CD4-positive, alpha-beta T cell treated with Interleukin-12 subunit alpha and Interleukin-12 subunit beta, for 1 hour (primary cell): ENCODE data around the gene DHX16.
A peak's percentile ranks its signal among the peaks of the same experiment; 100 is the strongest.
"Not testable (repeated sequence)": the region's sequence is repeated elsewhere in the genome, so short reads cannot be mapped to it uniquely, and the experiment has no call there.

Experiments used
- DNase-seq: peaks from one replicate; pipeline ENCODE4 v3.0.0-alpha.2; 2020

DHX16 gene

GRCh38 chr6:30672445-30673253 is at the start of gene DHX16:
Gene DHX16 (minus strand): TSS chr6:30673006. CDS start chr6:30672841, 165 bp downstream.
- DNase-seq: peak; percentile 94

DNA sequence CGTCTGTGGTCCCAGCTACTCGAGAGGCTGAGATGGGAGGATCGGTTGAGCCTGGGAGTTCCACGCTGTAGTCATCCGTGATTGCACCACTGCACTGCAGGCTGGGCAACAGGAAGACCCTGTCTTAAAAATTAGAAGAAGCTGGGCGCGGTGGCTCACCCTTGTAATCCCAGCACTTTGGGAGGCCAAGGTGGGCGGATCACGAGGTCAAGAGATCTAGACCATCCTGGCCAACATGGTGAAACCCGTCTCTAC is 49.1 kb upstream of the DHX16 start:
- DNase-seq: not testable (repeated sequence)

DNA sequence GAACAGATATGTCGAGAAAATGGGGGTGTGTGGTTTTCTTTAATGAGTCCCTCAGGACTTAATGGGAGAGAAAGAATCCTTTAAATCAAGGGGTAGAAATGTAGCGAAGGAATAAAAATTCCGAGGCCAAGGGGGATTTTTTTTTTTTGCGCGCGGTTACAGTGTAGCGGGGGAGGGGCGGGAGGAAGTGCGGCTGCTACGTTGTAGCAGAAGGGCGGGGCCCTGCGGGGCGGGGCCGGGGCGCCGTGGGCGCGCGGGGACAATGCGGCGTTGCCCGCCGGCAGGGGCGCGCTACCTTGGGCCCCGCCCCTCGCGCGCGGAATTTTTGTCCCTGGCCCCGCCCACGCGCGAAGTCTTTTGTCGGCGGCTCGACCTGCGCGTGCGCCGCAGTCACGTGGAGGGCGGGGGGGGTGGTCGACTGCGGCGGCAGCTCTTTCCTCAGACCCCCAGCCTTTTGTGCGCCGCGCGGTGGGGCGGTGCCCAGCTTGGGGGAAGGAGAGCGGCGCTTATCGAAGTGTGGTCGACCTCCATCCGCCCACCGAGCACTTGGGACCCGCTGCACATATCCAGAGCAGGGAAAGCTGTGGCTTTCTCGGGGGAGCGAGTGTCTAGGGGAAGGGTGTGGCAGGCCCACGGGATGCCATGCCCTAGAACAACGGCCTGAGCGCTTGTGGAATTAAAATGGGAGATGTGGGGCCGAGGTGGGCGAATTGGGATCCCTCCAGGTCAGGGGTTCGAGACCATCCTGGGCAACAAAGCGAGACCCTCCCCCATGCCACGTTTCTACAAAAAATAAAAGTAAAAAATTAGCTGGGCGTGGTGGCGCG is 48.6 kb upstream of the DHX16 start:
- peak; percentile 96 for DNase-seq

- DNase-seq: peak; percentile 58
Observed at GRCh38 chr6:30720738-30721197, 48.0 kb upstream of the DHX16 start.

DNA sequence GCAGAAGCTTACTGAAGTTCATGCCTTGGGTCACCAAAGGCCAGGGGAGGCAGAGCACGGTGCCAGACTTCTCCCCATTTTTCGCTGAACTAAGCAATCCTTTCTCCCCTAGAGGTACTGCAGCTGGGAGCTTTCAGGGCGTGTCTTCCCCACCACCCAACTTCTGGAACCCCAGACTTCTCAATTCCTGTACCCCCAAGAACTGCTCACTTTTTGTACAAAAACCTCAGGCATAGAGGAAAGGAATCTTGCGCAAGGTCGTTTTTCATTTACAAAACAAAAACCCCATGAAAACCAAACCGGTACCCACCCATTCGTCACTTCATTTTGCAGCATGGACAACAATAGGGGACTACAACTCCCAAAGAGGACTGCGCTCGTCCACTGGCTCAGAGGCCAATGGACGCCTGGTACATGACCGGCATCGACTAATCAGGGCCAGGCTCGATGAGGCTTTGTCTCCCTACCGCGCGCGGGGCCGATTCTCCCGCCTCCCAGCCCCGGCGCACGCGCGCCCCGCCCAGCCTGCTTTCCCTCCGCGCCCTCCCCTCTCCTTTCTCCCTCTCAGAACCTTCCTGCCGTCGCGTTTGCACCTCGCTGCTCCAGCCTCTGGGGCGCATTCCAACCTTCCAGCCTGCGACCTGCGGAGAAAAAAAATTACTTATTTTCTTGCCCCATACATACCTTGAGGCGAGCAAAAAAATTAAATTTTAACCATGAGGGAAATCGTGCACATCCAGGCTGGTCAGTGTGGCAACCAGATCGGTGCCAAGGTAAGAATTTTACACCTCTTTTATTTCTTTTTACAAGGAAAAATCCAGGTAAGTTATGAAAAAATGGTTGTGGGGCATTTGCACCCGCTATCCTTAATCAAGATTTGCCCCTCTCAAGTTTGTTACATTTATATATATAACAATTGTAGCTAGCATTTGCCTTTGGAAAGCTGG is 47.3 kb upstream of the DHX16 start, which contains the start of gene TUBB:
TSS of gene TUBB (plus strand) at position 562 of the 947 bp plus-strand sequence. CDS start at position 717, 155 bp downstream.
- peak; percentile 95 for DNase-seq

DNA sequence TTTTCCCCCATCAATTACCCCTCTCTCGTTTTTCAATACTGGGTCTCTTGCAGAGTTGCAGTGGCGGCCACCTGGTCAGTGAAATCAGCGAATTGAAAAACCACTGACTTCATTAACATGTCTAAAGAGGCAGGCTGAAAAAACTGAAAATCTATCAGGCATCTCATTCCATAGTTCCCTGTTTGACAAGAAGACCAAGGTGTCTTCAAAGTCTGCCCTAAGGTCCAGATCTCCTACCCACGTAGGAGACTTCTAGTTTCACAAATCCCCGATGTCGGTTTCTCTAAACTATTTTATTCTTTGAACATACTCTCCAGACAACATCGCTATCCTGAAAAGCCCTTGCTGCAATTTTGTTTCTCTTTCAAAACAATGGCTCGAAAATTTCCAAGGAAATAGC is 46.5 kb upstream of the DHX16 start:
- no peak for DNase-seq

DNA sequence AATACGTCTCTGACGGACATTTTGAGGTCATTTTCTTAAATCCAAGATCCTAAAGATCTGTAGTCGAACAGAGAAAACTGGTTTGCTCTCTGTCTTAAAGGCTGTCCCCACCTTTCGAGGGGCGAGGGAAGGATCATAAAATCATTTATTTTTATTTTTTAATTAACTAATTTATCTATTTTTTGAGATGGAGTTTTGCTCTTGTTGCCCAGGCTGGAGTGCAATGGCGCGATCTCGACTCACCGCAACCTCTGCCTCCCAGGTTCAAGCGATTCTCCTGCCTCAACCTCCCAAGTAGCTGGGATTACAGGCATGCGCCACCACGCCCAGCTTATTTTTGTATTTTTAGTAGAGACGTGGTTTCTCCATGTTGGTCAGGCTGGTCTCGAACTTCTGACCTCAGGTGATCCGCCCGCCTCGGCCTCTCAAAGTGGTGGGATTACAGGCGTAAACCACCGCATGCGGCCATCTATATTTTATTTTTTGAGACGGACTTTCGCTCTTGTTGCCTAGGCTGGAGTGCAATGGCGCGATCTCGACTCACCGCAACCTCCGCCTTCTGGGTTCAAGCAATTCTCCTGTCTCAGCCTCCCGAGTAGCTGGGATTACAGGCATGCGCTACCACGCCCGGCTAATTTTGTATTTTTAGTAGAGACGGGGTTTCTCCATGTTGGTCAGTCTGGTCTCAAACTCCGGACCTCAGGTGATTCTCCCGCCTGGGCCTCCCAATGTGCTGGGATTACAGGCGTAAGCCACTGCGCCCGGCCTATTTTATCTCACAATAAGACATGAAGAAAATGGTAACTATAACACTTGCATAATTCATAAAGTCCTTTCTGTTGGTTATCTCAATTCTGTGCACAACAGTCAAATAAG is 45.3 kb upstream of the DHX16 start:
- not testable (repeated sequence) for DNase-seq

- DNase-seq: peak; percentile 100
Observed at GRCh38 chr6:30717129-30717844, 44.5 kb upstream of the DHX16 start, which contains the start of gene MDC1. Gene MDC1 (minus strand): TSS chr6:30717281. CDS start chr6:30715175, 2,106 bp downstream.

DNA sequence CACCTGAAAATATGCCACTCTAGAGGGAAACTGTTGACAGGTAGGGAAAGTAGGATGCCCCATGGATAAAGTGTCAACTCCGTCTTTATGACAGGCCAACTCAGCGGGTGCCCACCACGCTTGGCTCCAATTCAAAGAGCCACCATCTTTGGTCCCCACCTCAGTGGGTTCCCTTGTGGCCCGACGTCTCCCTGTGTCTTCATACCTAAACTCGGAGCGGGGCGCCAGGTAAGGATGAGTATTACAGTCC is 44.0 kb upstream of the DHX16 start:
- DNase-seq: no peak

DNA sequence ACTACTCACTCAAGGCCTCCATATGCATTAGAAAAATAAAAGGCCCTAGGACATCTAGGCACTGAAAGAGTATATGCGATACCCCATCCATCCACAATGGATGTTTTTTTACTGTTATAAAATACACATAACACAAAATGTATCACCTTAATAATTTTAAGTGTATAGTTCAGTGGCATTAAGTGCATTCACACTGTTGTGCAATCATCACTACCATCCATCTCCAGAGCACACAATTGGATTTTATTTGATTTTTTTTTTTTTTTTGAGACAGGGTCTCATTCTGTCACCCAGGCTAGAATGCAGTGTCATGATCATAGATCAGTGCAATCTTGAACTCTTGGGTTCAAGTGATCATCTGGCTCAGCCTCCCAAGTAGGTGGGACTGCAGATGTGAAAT is 41.5 kb upstream of the DHX16 start:
- no peak for DNase-seq

- DNase-seq: no peak
Observed at GRCh38 chr6:30712441-30712945, 39.7 kb upstream of the DHX16 start.

DNA sequence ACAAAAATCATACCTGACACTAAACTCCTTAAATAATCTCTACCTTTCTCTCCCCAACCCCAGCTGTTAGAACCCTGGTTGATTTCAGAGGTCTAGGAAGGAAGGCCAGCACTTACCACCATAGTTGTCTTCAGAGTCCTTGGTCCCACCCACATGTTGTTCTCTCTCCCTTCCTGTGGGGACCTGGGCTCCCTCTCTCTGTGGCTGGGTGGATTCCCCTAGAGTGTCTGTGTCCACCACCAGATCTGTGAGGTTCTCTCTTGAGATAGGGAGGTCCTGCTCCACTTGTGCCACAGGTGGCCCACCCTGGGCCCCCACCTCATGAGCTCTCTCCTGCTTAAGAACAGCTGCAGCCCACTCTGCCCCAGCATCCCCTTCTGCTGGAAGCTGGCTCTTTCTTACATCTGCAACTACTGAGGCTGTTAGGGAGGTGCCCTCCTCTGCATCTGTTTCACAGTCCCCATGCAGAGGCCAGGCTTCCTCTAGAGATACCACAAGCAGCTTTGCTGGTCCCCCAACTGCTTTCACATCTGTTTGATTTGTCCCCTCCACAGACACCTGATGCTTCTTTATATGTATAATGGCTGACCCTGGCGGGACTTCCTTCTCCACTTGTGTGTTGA is 39.1 kb upstream of the DHX16 start:
- DNase-seq: no peak

- DNase-seq: no peak
Observed at GRCh38 chr6:30709101-30709868, 36.5 kb upstream of the DHX16 start.

DNA sequence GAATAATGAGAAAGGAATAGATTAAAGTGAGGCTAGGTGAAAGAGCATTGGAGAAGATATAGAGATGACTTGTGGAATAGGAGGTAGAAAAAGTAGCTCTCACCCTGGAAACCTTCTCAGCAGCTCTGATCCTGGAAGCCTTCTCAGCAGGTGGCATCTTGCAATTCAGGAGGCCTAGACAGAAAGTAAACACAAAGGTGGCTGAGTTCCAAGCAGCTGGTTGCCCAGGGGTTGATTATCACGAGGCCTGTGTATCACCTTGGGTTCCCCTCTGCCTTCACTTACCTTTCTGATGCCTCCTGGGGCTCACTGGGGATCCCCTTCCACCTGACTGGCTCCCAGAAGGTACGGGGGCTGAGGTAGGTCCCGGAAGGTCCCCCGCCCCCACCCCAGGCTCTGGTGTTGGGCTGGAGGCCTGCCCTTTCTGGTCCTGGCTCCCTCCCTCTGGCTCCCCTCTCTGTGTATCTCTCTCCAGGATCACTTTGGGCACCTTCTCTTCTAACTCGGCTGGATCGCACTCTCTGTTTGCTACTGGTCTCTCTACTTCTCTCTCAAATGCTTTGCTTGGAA is 34.6 kb upstream of the DHX16 start:
- no peak for DNase-seq

GRCh38 chr6:30705620-30706019 is 32.8 kb upstream of the DHX16 start:
- DNase-seq: no peak

GRCh38 chr6:30703821-30704220 is 31.0 kb upstream of the DHX16 start:
- DNase-seq: no peak

- DNase-seq: no peak
Observed at GRCh38 chr6:30703011-30703410, 30.2 kb upstream of the DHX16 start.

DNA sequence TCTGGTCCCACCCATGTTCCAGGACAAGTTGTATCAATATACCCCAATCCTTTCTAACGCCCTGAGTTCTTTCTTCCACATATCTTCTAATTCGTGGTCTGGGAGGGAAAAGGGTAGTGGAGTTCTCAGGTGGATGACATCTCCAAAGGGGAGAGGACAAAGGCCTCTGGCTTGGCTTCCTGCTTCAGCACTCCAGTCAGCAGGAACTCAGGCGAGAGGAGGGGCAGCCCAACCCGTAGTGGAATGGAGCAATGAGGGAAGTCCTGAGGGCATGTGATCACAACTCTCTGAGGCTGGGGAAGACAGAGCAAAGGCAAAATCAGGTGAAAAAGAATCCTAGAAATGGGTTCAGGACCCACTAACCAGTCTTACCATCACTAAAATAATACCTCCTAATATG is 27.5 kb upstream of the DHX16 start:
- no peak for DNase-seq

DNA sequence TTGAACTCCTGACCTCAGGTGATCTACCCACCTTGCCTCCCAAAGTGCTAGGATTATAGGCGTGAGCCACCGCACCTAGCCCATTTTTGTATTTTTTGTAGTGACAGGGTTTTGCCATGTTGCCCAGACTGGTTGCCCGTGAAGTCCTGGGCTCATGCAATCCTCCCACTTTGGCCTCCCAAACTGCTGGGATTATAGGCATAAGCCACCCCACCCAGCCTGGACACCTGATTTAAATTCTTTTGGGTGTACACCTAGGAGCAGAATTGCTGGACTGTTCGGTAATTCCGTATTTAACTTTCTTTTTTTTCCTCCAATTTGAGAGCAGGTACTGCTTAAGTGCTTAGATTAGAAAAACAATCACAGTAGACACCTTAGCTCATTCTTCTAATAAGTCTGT is 23.6 kb upstream of the DHX16 start:
- no peak for DNase-seq
